NCI-H82 (cell line): Measurements from ENCODE around the gene SCAMP3.

Experiments
- DNase-seq: peaks from one replicate; lab custom pipeline; 2025; lab: John Stamatoyannopoulos, UW

Gene SCAMP3

GRCh38 chr1:155285631-155286044, 23.5 kb upstream of the SCAMP3 start:
- DNase-seq = no peak

DNA sequence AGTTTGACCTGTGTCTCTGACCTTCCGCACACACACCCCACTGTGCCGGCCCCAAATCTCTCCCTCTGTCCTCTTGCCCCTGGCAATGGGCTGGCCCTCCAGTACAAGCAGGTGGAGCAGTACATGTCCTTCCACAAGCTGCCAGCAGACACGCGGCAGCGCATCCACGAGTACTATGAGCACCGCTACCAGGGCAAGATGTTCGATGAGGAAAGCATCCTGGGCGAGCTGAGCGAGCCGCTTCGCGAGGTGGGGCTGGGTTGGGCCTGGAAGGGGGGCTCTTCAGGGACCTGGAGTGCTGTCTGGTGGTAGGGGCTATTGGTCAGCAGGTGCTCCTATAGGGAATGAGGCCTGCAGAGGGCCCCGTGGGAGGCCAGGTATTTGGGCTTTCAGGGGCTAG, 22.9 kb upstream of the SCAMP3 start:
- DNase-seq = no peak

- DNase-seq = no peak
Observed at GRCh38 chr1:155284476-155284875, 22.3 kb upstream of the SCAMP3 start.

GRCh38 chr1:155282488-155283091, 20.4 kb upstream of the SCAMP3 start:
- DNase-seq = peak; percentile 38

GRCh38 chr1:155279268-155279667, 17.1 kb upstream of the SCAMP3 start:
- no peak for DNase-seq

GRCh38 chr1:155278689-155279160, 16.6 kb upstream of the SCAMP3 start:
- DNase-seq = no peak

GRCh38 chr1:155277902-155278688, 15.9 kb upstream of the SCAMP3 start:
- DNase-seq = peak; percentile 87

GRCh38 chr1:155277070-155277901, 15.1 kb upstream of the SCAMP3 start, which contains the start of gene HCN3:
HCN3 (plus strand) TSS chr1:155277463; CDS start chr1:155277591, 128 bp downstream.
- peak; percentile 100 for DNase-seq

- peak; percentile 100 for DNase-seq
Observed at GRCh38 chr1:155273343-155274245, 11.4 kb upstream of the SCAMP3 start, which contains the start of gene CLK2. CLK2 (minus strand) TSS chr1:155273504; CDS start chr1:155270977, 2,527 bp downstream.

GRCh38 chr1:155272466-155273342, 10.5 kb upstream of the SCAMP3 start:
- DNase-seq = peak; percentile 87

DNA sequence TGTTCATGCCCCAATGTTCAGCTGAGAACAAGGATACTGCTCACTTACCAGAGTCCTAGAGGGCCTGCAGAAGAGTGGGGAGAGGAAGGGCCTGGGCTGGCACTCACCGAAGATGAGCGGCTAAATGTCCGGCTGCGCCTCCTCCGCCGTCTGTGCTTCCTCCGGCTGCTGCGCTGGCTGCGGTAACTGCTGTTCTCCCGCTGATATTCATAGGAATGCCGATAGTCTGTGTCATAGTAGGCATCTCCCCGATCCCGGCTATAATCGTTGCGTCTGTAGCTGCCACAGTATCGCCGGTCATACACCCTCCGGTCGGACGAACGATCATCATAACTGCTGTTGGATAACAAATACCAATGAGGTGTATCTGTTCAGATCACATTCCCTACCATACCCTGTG, 7.2 kb upstream of the SCAMP3 start:
- DNase-seq = no peak

- DNase-seq = no peak
Observed at GRCh38 chr1:155268630-155269029, 6.5 kb upstream of the SCAMP3 start.

DNA sequence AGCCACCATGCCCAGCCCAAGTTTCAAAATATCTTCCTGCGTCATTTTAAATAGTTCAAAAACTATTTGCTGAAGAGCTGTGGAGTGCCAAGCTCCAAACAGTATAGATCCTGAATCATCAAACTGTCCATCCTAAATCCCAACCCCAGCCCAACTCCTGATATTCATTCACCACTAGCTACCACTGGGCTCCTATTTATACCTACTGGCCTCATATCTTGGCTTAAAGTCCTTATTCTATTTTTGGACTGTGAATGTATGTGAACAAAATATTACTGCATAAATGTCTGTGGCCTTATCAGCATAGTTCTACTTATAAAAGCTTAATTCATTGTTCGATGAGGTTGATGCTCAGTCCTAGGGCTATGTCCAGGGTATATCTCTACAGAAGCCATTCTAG, 5.2 kb upstream of the SCAMP3 start:
- DNase-seq = no peak

DNA sequence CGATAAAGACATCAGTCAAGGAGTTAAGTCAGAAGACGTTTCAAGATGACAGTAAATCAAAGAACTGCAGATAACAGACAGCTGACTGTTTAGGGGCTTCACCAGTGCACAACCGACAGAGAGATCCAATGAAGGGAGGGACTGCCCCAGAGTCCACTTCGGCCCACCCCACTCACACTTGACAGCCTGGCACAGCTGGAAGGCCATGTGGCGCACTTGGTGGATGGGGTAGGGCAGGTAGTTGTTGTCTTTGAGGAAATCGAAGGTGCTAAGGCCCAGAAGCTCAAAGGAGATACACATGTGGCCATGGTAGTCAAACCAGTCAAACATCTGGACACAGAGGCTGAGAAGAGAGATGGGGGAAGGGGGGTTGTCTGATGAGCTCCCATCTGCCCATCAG, 4.4 kb upstream of the SCAMP3 start:
- DNase-seq = no peak

GRCh38 chr1:155263067-155263466, 907 bp upstream of the SCAMP3 start:
- DNase-seq = no peak

GRCh38 chr1:155261493-155261851, 688 bp downstream of the SCAMP3 start:
- no peak for DNase-seq

GRCh38 chr1:155260276-155260675, 1.9 kb downstream of the SCAMP3 start:
- no peak for DNase-seq

- no peak for DNase-seq
Observed at GRCh38 chr1:155256058-155256852, 5.9 kb downstream of the SCAMP3 start.

- DNase-seq = peak; percentile 97
Observed at GRCh38 chr1:155255243-155256007, 6.7 kb downstream of the SCAMP3 start, which contains the start of gene ENTREP3. ENTREP3 (minus strand) TSS chr1:155255483; CDS start chr1:155254877, 606 bp downstream.
